Liver (tissue), 3 donors: ENCODE results near the gene ANKDD1A.

Experiments
- TF ChIP-seq, protein P1 (sequence below): fragments of 150-350 bp; IDR thresholded peaks from 2 replicates; pipeline ENCODE4 v1.5.1; 2017; ENCODE audit warnings: improper control_type of control experiment, low read depth, low read length; ENCODE audit not compliant: missing input control
- TF ChIP-seq, protein P2 (sequence below): IDR thresholded peaks from 2 replicates; pipeline ENCODE4 v1.6.1; 2016; ENCODE audit warnings: antibody characterized with exemption
- donor health status: healthy.
- donor health status: healthy.

DNA sequence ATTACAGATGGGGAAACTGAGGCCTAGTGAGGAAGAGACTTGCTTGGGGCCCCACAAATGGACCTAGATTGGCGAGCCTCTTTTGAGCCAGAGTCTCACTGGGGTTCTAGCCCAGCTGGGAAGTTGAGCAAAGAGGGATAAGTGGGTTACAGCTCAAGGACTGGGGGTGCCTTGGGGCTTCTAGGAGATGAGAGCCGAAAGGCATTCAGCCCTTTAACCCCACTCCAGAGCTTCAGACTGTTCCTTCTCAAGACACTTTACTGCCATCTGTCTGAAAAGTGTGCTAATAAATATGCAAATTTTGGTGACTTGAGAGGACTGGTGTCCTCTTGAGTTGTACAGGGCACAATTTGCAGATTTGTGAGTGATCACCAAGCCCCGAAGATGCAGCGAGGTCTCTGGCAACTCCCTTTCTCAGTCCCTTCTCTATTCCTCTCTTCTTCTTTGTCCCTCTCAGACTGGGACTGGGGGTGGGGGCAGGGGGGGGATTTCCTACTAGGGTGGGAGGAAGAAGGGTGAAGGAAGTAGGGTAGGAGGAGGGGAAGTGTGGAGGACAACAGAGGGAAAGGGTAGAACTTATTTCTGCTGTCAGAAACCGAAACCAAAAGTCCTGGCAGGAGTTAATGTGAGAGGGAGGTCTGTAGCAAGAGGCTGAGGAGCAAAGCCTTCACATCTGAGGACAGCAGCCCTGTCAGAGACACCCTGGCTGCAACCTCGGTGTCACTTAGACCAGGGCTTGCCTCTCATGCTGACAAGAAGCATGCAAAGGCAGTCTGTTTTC, 16.2 kb upstream of the ANKDD1A start:
- TF ChIP-seq, protein P1, sequence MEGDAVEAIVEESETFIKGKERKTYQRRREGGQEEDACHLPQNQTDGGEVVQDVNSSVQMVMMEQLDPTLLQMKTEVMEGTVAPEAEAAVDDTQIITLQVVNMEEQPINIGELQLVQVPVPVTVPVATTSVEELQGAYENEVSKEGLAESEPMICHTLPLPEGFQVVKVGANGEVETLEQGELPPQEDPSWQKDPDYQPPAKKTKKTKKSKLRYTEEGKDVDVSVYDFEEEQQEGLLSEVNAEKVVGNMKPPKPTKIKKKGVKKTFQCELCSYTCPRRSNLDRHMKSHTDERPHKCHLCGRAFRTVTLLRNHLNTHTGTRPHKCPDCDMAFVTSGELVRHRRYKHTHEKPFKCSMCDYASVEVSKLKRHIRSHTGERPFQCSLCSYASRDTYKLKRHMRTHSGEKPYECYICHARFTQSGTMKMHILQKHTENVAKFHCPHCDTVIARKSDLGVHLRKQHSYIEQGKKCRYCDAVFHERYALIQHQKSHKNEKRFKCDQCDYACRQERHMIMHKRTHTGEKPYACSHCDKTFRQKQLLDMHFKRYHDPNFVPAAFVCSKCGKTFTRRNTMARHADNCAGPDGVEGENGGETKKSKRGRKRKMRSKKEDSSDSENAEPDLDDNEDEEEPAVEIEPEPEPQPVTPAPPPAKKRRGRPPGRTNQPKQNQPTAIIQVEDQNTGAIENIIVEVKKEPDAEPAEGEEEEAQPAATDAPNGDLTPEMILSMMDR = no peak
- TF ChIP-seq, protein P2, sequence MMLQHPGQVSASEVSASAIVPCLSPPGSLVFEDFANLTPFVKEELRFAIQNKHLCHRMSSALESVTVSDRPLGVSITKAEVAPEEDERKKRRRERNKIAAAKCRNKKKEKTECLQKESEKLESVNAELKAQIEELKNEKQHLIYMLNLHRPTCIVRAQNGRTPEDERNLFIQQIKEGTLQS = no peak
